ENCODE results near the gene LMNA. TPM values are rescaled to one million over a fixed set of nuclear protein-coding genes. Genes with fewer than 3 reads are reported as not detected.

The LMNA gene
- total and polyA plus RNA-seq, 8 donors = 53.1 to 630 (median 244) TPM

DNA sequence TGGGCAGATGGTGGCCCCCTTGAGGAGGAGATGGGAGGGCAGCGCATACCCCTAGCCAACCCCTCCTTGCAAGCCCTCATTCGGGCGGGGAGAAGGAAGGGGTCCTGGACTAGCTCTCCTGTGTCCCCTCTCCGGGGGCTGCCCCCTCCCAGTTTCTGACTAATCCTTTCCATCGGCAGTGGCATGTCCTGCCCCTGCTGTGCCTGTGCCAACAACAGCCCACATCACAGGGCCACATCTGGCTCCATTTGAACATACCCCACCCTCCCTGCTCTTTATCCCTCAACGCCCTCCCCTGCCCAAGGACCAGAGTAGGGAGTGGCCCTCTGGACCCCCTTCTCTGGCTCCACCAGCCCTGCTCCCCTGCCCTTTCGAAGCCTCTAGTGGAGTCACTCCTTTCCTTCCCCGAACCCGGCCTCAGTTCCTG lies 11.0 kb upstream of the LMNA start:
- Histone ChIP-seq H3K9me3 (no peaks in the 10 kb centered on the region), H3K4me1 (peaks cover 40 to 83% (median 63%) of the 10 kb centered on the region in 4 donors), H3K27me3 (no peaks in the 10 kb centered on the region), H3K27ac (peak overlapping the region; percentile 72 to 96 (median 93)), H3K36me3 (no peaks in the 10 kb centered on the region), H3K4me3 (peak overlapping the region in 1 of 4 donors; percentile 1)
- intact Hi-C loops (cut with DNase I; ENCODE audit: low total_unique reads) = no loop called here
- WGBS, 5 donors = 34 to 60% (median 55%) methylated on average over 8 to 9 of the region's 9 CpGs
- DNase-seq = peak in 1 of 2 donors; percentile 78
- TF ChIP-seq POLR2AphosphoS5 (IDR thresholded peaks at IDR 0.05) (no peak), EP300 (IDR thresholded peaks at IDR 0.05) (no peak), POLR2A (IDR thresholded peaks at IDR 0.05) (no peak)
- TF ChIP-seq, protein P1, sequence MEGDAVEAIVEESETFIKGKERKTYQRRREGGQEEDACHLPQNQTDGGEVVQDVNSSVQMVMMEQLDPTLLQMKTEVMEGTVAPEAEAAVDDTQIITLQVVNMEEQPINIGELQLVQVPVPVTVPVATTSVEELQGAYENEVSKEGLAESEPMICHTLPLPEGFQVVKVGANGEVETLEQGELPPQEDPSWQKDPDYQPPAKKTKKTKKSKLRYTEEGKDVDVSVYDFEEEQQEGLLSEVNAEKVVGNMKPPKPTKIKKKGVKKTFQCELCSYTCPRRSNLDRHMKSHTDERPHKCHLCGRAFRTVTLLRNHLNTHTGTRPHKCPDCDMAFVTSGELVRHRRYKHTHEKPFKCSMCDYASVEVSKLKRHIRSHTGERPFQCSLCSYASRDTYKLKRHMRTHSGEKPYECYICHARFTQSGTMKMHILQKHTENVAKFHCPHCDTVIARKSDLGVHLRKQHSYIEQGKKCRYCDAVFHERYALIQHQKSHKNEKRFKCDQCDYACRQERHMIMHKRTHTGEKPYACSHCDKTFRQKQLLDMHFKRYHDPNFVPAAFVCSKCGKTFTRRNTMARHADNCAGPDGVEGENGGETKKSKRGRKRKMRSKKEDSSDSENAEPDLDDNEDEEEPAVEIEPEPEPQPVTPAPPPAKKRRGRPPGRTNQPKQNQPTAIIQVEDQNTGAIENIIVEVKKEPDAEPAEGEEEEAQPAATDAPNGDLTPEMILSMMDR (IDR thresholded peaks at IDR 0.05) = no peak

DNA sequence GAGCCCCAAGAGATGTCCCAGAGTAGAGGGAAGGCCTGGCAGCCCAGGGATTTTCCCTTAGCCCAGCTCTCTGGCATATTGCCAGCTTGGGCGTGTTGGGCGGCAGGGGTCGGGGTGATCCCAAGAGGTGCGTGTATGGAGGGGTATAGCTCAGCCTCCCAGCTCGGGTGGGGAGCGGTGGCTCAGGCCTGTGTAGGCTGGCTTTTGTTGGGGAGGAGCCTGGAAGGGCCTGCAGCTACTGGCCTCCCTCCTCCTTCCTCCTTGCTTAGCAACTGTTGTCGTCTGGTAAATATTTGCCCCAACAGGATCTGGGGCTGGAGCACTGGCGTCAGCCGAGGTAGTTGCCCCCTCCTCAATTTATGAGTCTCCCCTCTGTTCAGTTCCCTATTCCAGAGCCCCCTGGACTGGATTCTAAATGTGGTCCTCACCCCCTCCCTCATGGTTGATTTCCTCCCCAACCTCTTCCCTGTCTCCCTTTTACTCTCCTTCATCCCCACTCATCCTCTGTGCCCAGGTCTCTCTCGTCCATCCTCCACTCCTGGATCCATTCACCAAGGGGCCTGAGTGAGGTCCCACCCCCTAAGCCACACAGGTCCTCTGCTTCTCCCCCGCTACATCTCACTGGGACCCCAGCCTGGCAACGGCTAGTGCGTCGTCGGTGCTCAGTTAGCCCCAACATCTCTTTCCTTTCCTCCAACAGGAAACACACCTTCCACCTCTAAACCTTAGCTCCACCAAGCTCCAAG lies 10.3 kb upstream of the LMNA start:
- peaks cover 40 to 83% (median 64%) of the 10 kb centered on the region in 4 donors for H3K4me1 ChIP-seq
- TF ChIP-seq POLR2AphosphoS5 (IDR thresholded peaks at IDR 0.05) = peak in 1 of 3 donors; percentile 36
- TF ChIP-seq, protein P1 (IDR thresholded peaks at IDR 0.05) = no peak
- TF ChIP-seq POLR2A (IDR thresholded peaks at IDR 0.05) = no peak

DNA sequence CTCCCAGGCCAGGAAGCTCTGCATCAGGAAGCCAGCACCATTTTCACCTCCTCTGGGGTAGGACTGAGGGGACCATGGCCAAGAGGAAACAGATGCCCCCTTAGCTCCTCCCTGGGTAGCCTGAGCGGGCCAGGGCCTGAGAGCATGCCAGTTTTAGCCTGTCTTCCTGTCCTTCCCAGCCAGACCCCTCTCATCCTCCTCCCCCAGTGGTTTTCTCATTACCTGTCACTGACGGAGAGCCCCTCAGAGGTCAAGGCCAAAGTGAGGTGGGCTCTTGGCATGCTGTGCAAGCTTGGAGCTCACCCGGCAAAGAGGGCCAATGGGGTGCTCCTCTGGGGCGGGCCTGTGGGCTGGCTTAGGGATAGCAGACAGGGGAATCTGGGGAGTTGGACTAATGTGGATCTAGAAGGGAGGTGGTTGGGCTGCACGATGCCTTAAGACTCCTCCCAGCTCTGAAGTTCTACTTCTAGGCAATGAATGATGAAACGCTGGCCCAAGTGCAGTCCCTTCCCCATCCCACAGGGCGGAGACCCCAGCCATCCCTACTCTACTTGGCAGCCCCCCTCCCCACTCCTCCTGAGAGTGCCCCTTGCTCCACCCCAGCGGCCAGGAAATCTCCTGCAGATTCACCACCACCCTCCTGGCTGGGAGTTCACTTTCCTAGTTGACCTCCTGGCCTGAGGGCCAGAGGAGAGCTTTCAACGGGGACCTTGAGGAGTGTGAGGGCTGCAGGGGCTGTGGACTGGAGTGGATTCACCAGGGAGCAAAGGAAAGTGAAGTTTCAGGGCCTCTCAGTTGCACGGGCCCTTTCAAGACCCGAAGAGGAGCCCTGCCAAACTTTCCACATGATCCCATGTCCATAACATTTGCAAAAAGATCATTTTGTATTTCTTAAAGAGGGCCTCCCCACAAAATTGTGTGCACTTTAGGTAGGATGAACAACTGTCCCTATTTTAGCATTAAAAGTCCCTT lies 9.4 kb upstream of the LMNA start:
- Histone ChIP-seq H3K4me1 (peaks cover 40 to 80% (median 63%) of the 10 kb centered on the region in 4 donors), H3K9me3 (no peaks in the 10 kb centered on the region), H3K27ac (peak overlapping the region; percentile 90 to 96 (median 94)), H3K4me3 (peak overlapping the region; percentile 26 to 44 (median 38)), H3K27me3 (no peaks in the 10 kb centered on the region), H3K36me3 (no peaks in the 10 kb centered on the region)
- DNase-seq = peak in 1 of 2 donors; percentile 90
- 49 to 77% (median 72%) methylated on average over 7 to 11 of the region's 11 CpGs for WGBS, 5 donors
- TF ChIP-seq EP300 (IDR thresholded peaks at IDR 0.05) (no peak), POLR2AphosphoS5 (IDR thresholded peaks at IDR 0.05) (no peak), POLR2A (IDR thresholded peaks at IDR 0.05) (no peak)
- TF ChIP-seq, protein P1 (IDR thresholded peaks at IDR 0.05) = no peak
- intact Hi-C loops (cut with DNase I; ENCODE audit: low total_unique reads) = no loop called here

More for the DNA sequence above, 10.3 kb upstream of the LMNA start:
- Histone ChIP-seq H3K9me3 (no peaks in the 10 kb centered on the region), H3K27me3 (no peaks in the 10 kb centered on the region), H3K27ac (peak overlapping the region; percentile 90 to 96 (median 94)), H3K4me3 (peak overlapping the region in 1 of 4 donors; percentile 1), H3K36me3 (no peaks in the 10 kb centered on the region)
- 28 to 36% (median 33%) methylated on average over 15 of the region's 15 CpGs for WGBS, 5 donors
- intact Hi-C loops (cut with DNase I; ENCODE audit: low total_unique reads) = no loop called here
- peak; percentile 70 to 98 for DNase-seq

Measured in stomach (tissue), 9 donors.